HUES6 (cell line): ENCODE measurements around the gene SERTM1.

Source experiments
- H3K27ac ChIP-seq: 2 replicates; pipeline ENCODE4 v1.7.0; 2013; ENCODE audit warnings: low read depth, mild to moderate bottlenecking, low read length, inconsistent platforms
- H3K27me3 ChIP-seq: 2 replicates; pipeline ENCODE4 v1.6.1; 2013; ENCODE audit warnings: low read length; ENCODE audit not compliant: control insufficient read depth, insufficient read depth
- H3K36me3 ChIP-seq: 2 replicates; pipeline ENCODE4 v1.6.1; 2013; ENCODE audit warnings: low read length; ENCODE audit not compliant: control insufficient read depth, insufficient read depth
- H3K4me1 ChIP-seq: 2 replicates; pipeline ENCODE4 v1.6.1; 2013; ENCODE audit warnings: low read length; ENCODE audit not compliant: control insufficient read depth, insufficient read depth
- H3K4me3 ChIP-seq: 2 replicates; pipeline ENCODE4 v1.5.1; 2013; ENCODE audit warnings: low read depth, low read length
- H3K9ac ChIP-seq: one replicate; pipeline ENCODE4 v1.6.1; 2013; ENCODE audit warnings: mild to moderate bottlenecking, low read length
- H3K9me3 ChIP-seq: 2 replicates; pipeline ENCODE4 v1.6.1; 2013; ENCODE audit warnings: low read depth, low read length; ENCODE audit not compliant: control insufficient read depth, insufficient read depth

The SERTM1 gene

GRCh38 chr13:36673838-36674326, at the start of gene SERTM1:
TSS of gene SERTM1 (plus strand) at chr13:36674020. CDS start at chr13:36695079, 21,059 bp downstream.
- peak within 1 kb of the TSS; percentile 72 for H3K4me3 ChIP-seq
- no peaks in the 10 kb centered on the region for H3K36me3 ChIP-seq
- no peaks in the 10 kb centered on the region for H3K9me3 ChIP-seq
- peaks cover 77% of the 10 kb centered on the region for H3K27me3 ChIP-seq
- no peaks in the 10 kb centered on the region for H3K4me1 ChIP-seq
- H3K27ac ChIP-seq: no peak within 1 kb of the TSS
- H3K9ac ChIP-seq: peak within 1 kb of the TSS; percentile 9

GRCh38 chr13:36628377-36629056, 45.3 kb upstream of the SERTM1 start:
- Histone ChIP-seq H3K36me3 (no peaks in the 10 kb centered on the region), H3K9me3 (no peaks in the 10 kb centered on the region), H3K9ac (no peak overlapping the region), H3K27me3 (no peaks in the 10 kb centered on the region), H3K4me1 (peaks cover 26% of the 10 kb centered on the region), H3K4me3 (no peak overlapping the region), H3K27ac (no peak overlapping the region)

- Histone ChIP-seq H3K4me3 (no peak overlapping the region), H3K27me3 (no peaks in the 10 kb centered on the region), H3K9me3 (no peaks in the 10 kb centered on the region), H3K36me3 (no peaks in the 10 kb centered on the region), H3K4me1 (peaks cover 26% of the 10 kb centered on the region), H3K27ac (no peak overlapping the region), H3K9ac (no peak overlapping the region)
These were observed 44.8 kb upstream of the SERTM1 start for GRCh38 chr13:36629057-36629385.

GRCh38 chr13:36630181-36630803, 43.5 kb upstream of the SERTM1 start:
- Histone ChIP-seq H3K27me3 (no peaks in the 10 kb centered on the region), H3K36me3 (no peaks in the 10 kb centered on the region), H3K9ac (no peak overlapping the region), H3K4me3 (no peak overlapping the region), H3K27ac (no peak overlapping the region), H3K9me3 (no peaks in the 10 kb centered on the region), H3K4me1 (peaks cover 26% of the 10 kb centered on the region)

- H3K27ac ChIP-seq: no peak overlapping the region
- no peak overlapping the region for H3K9ac ChIP-seq
- H3K9me3 ChIP-seq: peaks cover 10% of the 10 kb centered on the region; the same call in 1 of the 2 replicates
- H3K36me3 ChIP-seq: no peaks in the 10 kb centered on the region
- no peak overlapping the region for H3K4me3 ChIP-seq
- H3K27me3 ChIP-seq: no peaks in the 10 kb centered on the region
- no peaks in the 10 kb centered on the region for H3K4me1 ChIP-seq
These were observed 34.2 kb upstream of the SERTM1 start for GRCh38 chr13:36639610-36640009.

- no peaks in the 10 kb centered on the region for H3K27me3 ChIP-seq
- H3K27ac ChIP-seq: no peak overlapping the region
- H3K36me3 ChIP-seq: no peaks in the 10 kb centered on the region
- no peak overlapping the region for H3K9ac ChIP-seq
- H3K4me3 ChIP-seq: no peak overlapping the region
- H3K9me3 ChIP-seq: peaks cover 11% of the 10 kb centered on the region
- no peaks in the 10 kb centered on the region for H3K4me1 ChIP-seq
These were observed 23.2 kb upstream of the SERTM1 start for GRCh38 chr13:36650611-36651010.

- no peak overlapping the region for H3K4me3 ChIP-seq
- H3K27me3 ChIP-seq: peaks cover 5% of the 10 kb centered on the region; the same call in 1 of the 2 replicates
- no peaks in the 10 kb centered on the region for H3K36me3 ChIP-seq
- H3K9me3 ChIP-seq: no peaks in the 10 kb centered on the region
- H3K27ac ChIP-seq: no peak overlapping the region
- H3K4me1 ChIP-seq: no peaks in the 10 kb centered on the region
- H3K9ac ChIP-seq: no peak overlapping the region
These were observed 8.2 kb upstream of the SERTM1 start for GRCh38 chr13:36665630-36666029.

GRCh38 chr13:36666477-36667229, 7.2 kb upstream of the SERTM1 start:
- H3K36me3 ChIP-seq: no peaks in the 10 kb centered on the region
- H3K4me1 ChIP-seq: no peaks in the 10 kb centered on the region
- H3K9me3 ChIP-seq: no peaks in the 10 kb centered on the region
- H3K4me3 ChIP-seq: no peak overlapping the region
- H3K27ac ChIP-seq: no peak overlapping the region
- peaks cover 15% of the 10 kb centered on the region; the same call in 1 of the 2 replicates for H3K27me3 ChIP-seq
- H3K9ac ChIP-seq: no peak overlapping the region

- no peak overlapping the region for H3K9ac ChIP-seq
- H3K36me3 ChIP-seq: no peaks in the 10 kb centered on the region
- H3K9me3 ChIP-seq: no peaks in the 10 kb centered on the region
- no peaks in the 10 kb centered on the region for H3K4me1 ChIP-seq
- no peak overlapping the region for H3K27ac ChIP-seq
- H3K4me3 ChIP-seq: no peak overlapping the region
- H3K27me3 ChIP-seq: peaks cover 32% of the 10 kb centered on the region
These were observed 5.5 kb upstream of the SERTM1 start for GRCh38 chr13:36668316-36668715.

GRCh38 chr13:36673352-36673751, 468 bp upstream of the SERTM1 start:
- H3K27me3 ChIP-seq: peaks cover 77% of the 10 kb centered on the region

More at GRCh38 chr13:36673352-36673751, 468 bp upstream of the SERTM1 start:
- H3K9me3 ChIP-seq: no peaks in the 10 kb centered on the region
- H3K4me3 ChIP-seq: peak overlapping the region; percentile 72
- no peaks in the 10 kb centered on the region for H3K36me3 ChIP-seq
- no peaks in the 10 kb centered on the region for H3K4me1 ChIP-seq
- no peak overlapping the region for H3K9ac ChIP-seq
- no peak overlapping the region for H3K27ac ChIP-seq
